OCI-LY3 (cell line): Measurements from ENCODE around the gene IKZF2.

Experiments used
- CTCF ChIP-seq: fragments of 200-600, 300-600 bp; sonication (generic); IDR thresholded peaks from 2 replicates; pipeline ENCODE4 v1.5.1; 2014; ENCODE audit warnings: antibody characterized with exemption, low read length, low read depth
- EZH2phosphoT487 ChIP-seq: fragments of 200-600 bp; shearing (Covaris generic); IDR thresholded peaks from 2 replicates; pipeline ENCODE4 v1.6.1; 2018; ENCODE audit warnings: antibody characterized with exemption, mixed run types, low read depth

- no peak for TF ChIP-seq CTCF
- TF ChIP-seq EZH2phosphoT487: no peak
These were observed 83.5 kb downstream of the IKZF2 start for GRCh38 chr2:213067888-213068287.
